PC-9 (cell line): ENCODE results near the gene CPSF4L.

Experiments
- EZH2 ChIP-seq: fragments of 200-600 bp; sonication (generic); IDR thresholded peaks from 2 replicates; pipeline ENCODE4 v1.8.0; 2017; ENCODE audit warnings: antibody characterized with exemption, low read depth
- TF ChIP-seq, protein P1 (sequence below): fragments of 200-600 bp; sonication (generic); conservative IDR thresholded peaks from 2 replicates; pipeline ENCODE4 v1.6.1; 2017; ENCODE audit warnings: mixed run types, antibody characterized with exemption, mild to moderate bottlenecking, moderate library complexity

DNA sequence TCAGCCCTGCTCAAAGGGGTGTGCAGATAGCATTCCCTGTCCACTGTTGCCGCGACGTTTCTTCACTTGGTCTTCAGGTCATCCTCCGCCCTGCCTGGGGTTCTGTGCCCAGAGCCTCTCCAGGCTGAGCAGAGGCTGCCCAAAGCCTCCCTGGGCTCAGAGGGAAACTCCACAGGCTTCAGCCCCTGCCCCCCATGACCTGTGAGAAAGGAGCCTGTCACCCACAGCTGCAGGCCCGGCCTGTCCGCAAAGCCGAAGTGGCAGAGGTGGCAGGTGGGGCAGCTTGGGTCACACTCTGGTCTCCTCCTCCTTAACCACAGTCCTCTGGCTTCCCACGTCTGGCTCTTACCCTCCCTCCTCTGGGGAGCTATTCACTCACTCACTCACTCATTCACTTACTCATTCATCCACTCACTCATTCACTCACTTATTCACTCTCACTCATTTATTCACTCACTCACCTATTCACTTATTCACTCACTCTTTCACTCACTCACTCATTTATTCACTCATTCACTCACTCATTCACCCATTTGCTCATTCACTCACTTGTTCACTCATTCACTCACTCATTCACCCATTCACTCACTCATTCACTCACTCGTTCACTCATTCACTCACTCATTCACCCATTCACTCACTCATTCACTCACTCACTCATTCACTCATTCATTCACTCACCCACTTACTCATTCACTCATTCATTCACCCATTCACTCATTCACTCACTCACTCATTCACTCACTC lies 7.1 kb upstream of the CPSF4L start:
- TF ChIP-seq, protein P1, sequence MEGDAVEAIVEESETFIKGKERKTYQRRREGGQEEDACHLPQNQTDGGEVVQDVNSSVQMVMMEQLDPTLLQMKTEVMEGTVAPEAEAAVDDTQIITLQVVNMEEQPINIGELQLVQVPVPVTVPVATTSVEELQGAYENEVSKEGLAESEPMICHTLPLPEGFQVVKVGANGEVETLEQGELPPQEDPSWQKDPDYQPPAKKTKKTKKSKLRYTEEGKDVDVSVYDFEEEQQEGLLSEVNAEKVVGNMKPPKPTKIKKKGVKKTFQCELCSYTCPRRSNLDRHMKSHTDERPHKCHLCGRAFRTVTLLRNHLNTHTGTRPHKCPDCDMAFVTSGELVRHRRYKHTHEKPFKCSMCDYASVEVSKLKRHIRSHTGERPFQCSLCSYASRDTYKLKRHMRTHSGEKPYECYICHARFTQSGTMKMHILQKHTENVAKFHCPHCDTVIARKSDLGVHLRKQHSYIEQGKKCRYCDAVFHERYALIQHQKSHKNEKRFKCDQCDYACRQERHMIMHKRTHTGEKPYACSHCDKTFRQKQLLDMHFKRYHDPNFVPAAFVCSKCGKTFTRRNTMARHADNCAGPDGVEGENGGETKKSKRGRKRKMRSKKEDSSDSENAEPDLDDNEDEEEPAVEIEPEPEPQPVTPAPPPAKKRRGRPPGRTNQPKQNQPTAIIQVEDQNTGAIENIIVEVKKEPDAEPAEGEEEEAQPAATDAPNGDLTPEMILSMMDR: no peak
- no peak for TF ChIP-seq EZH2
